ENCODE data around the gene JAGN1.
"Not testable (repeated sequence)": the region's sequence is repeated elsewhere in the genome, so short reads cannot be mapped to it uniquely, and the experiment has no call there.

JAGN1 gene

DNA sequence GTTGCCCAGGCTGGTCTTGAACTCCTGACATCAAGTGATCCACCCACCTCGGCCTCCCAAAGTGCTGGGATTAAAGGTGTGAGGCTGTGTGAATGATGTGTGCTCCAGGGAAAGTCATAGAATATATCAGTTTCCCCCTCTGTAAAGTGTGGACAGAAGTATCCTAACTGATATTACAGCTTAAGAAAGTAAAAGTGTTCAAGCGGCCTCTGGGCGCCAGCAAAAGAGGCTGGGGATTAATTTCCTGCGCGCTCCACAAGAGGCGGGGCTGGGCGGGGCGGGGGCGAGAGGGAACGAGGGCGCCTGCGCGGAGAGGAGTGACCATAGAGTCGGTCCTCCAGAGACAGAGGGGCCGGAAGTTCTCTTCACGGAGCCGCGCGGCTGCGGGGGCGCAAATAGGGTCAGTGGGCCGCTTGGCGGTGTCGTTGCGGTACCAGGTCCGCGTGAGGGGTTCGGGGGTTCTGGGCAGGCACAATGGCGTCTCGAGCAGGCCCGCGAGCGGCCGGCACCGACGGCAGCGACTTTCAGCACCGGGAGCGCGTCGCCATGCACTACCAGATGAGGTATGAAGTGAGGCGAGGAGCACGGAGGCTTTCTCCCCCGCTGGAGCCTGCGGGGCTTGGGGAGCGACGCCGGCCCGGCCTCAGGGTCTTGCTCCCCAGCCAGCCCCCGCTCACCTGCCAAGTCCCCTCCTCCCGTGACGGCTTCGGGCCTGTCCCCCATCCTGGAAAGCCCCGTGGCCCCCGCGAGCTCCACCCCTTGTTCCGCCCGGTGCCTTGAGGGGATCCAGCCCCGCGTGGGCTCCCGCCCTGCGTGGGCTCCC is at the start of gene JAGN1:
TSS of gene JAGN1 (plus strand) at position 362 of the 823 bp plus-strand sequence. CDS start at position 475, 113 bp downstream.
- in situ Hi-C loops (cut with MboI; ENCODE audit: low sequenced_read_pairs): no loop called here

DNA sequence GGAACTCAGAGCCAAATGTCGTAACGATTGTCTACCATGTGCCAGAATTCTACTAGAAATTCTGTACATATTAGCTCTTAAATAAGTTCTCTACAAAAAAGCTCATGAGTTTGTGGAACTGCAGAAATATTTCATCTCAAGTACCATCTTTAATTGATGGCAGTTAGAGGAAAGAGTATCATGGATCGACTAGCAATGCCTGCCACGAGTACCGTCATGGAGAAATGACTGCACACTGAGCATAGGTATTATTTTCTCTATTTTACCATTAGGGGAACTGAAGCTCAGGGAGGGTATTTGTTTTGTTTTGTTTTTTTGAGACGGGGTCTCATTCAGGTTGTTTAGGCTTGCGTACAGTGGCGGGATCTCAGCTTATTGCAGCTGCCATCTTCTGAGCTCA is 49.4 kb upstream of the JAGN1 start:
- in situ Hi-C loops (cut with MboI; ENCODE audit: low sequenced_read_pairs): no loop called here

DNA sequence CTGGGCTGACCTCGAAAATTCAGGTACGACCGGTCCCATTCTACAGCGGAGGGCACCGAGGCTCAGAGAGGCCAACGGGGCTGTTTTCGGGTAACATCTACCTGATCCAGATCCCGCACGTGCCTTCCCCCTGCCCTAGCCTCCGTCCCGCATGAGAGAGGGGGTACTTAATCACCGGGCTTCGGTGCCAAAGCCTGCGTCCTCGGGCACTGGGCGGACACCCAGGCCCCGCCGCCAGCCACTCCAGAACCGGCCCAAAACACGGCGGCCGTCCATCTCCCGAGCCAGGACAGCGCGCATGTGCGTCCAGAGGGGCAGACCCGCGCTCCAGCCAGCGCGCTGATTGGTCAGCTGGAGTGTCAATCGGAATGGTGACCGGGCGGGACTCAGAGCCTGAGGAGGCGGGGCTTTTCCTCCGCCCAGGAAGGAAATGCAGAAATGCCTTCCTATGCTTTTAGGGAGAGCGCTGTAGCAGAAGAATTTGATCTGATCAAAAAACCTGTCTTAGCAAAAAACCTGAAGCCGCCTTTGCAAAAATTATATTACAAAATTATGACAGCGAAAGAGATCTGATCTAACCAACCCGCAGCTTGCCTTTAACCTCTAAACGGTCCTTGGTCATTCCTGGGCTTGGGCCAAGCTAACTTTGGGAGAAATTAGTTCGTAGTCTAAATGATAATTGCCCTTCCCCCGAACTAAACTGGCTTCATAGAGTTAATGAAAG is 46.5 kb upstream of the JAGN1 start, which contains the start of gene RPUSD3:
TSS of gene RPUSD3 (minus strand) at position 294 of the 724 bp plus-strand sequence. CDS start at position 276, 18 bp downstream.
- in situ Hi-C loops (cut with MboI; ENCODE audit: low sequenced_read_pairs): no loop called here

DNA sequence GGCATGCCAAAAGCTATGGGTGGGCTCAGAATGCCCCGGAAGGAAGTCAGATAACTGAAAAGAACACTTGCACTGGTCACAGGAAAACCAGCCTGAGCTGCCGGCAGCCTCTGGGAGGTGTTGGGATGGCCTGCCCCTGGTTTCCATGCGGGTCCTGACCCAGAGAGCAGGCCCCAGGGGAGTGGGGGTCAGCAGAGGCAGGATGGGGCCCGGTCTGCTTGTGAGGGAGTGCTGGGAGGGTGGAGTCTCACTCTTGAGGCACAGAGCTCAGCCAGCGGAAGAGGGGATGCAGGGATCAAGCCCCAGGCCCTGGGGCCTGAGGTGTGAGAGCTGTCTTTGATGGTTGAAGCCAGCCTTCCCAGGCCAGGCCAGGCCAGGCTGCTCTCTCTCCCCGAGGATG is 44.2 kb upstream of the JAGN1 start:
- in situ Hi-C loops (cut with MboI; ENCODE audit: low sequenced_read_pairs): no loop called here

DNA sequence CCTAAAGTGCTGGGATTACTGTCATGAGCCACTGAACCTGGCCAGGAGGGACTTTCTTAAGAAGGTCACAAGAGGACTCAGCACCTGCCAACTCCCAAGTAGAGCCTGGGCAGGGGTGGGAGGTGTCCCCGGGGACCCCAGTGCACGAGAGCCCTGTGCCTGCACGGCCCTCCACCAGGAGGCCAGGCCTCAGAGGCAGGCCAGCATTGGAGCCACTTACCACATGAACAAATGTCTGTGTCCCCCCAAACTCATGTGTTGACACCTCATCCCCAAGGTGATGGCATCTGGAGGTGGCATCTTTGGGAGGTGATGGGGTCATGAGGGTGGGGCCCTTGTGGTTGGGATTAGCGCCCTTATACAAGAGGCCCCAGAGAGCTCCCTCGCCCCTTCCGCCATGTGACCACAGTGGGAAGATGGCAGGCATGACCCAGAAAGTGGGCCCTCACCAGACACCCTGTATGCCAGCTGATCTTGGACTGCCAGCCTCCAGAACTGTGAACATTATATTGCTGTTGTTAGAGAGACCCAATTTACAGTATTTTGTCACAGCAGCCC is 43.4 kb upstream of the JAGN1 start:
- in situ Hi-C loops (cut with MboI; ENCODE audit: low sequenced_read_pairs): no loop called here

DNA sequence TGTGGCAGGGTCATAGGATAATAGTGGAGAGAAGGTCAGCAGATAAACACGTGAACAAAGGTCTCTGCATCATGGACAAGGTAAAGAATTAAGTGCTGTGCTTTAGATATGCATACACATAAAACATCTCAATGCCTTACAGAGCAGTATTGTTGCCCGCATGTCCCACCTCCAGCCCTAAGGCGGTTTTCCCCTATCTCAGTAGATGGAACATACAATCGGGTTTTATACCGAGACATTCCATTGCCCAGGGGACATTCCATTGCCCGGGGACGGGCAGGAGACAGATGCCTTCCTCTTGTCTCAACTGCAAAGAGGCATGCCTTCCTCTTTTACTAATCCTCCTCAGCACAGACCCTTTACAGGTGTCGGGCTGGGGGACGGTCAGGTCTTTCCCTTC is 42.5 kb upstream of the JAGN1 start:
- in situ Hi-C loops (cut with MboI; ENCODE audit: low sequenced_read_pairs): not testable (repeated sequence)

DNA sequence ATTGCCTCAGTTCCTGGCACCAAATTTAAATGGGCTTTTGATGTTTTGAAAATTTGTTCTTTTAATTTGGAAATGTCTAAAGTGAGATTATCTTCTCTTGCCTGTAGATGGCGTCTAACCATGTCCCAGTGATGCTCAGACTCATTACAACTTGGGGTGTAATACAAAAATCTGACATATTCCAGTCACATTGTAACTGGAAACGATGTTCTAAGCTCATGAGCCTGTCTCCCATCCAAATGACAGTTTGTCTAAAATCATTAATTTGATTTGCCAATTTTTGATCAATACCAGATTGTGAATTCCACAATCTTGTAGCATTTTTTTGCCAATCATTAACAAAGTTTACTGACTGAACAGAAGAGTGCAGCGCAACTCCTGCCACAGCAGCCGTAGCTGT is 41.5 kb upstream of the JAGN1 start:
- in situ Hi-C loops (cut with MboI; ENCODE audit: low sequenced_read_pairs): not testable (repeated sequence)

DNA sequence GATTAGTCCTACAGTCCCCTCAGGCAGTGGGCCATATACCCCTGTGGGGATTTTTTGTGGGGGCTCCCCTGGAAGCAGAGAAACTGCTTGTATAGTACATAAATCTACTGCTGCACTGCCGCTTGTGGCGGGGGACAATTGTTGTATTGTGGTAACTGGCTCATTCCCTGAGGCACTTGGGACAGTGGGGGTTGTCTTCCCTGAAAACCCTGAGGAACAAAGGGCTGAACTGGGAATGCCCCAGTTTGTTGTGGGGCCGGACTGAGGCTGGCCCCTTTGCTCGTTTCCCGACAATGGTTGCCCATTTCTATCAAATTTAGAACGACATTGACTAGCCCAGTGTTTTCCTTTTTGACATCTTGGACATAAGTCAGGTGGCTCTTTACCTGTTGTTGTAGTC is 39.0 kb upstream of the JAGN1 start:
- in situ Hi-C loops (cut with MboI; ENCODE audit: low sequenced_read_pairs): not testable (repeated sequence)

DNA sequence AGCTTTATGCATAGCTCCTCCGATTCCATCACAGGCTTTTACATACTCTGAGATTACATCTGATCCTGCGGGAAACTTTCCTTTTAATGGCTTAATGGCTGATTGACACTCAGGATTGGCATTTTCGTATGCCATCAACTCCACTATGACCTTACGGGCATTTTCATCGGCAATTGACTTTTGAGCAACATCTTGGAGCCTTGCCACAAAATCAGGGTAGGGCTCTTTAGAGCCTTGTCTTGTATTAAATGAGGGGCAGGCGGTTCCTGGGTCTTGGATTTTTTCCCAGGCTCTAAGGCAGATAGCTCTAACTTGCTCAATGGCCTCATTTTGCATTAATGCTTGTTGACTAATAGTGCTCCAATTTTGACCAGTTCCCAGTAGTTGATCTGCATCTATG is 38.5 kb upstream of the JAGN1 start:
- in situ Hi-C loops (cut with MboI; ENCODE audit: low sequenced_read_pairs): not testable (repeated sequence)

DNA sequence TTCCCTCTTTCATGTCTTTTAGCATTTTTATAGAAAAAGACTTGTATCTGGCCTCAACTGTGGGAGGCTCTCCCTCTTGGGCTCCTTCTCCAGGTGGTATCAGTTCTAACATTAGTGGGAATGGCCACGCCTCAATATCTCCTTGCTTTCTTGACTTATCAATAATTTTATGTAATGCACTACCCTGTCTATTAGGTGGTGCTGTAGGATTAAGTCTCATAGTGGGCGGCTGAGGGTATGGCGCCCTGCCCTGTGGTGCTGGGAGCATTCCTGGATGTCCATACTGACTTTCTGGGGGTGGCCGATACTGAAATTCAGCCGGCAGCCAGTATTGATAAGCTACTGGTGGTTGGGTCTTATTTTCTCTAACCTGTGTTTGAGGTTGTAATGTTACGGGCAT is 37.9 kb upstream of the JAGN1 start:
- in situ Hi-C loops (cut with MboI; ENCODE audit: low sequenced_read_pairs): no loop called here

DNA sequence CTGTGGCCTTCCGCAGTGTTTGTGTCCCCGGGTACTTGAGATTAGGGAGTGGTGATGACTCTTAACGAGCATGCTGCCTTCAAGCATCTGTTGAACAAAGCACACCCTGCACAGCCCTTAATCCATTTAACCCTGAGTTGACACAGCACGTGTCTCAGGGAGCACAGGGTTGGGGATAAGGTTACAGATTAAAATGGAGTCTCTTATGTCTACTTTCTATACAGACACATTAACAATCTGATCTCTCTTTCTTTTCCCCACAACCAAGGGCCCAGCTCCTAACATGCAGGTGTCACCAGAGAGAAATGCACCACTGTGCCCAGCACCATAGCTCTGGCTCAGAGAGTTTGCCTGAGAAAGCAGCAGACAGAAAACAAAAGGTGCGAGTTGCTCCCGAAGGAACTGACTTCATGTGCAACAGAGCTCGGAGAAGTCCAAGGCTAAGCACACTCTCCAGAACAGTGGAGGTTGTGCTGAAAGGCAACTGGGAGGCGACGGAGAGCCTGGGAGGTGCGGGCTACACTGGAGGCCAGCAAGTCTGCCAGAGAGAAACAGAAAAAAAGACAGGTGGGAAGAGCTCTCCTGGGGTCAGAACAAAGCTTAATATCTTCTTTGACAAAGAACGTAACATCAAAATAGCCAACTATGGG is 36.0 kb upstream of the JAGN1 start:
- in situ Hi-C loops (cut with MboI; ENCODE audit: low sequenced_read_pairs): not testable (repeated sequence)

DNA sequence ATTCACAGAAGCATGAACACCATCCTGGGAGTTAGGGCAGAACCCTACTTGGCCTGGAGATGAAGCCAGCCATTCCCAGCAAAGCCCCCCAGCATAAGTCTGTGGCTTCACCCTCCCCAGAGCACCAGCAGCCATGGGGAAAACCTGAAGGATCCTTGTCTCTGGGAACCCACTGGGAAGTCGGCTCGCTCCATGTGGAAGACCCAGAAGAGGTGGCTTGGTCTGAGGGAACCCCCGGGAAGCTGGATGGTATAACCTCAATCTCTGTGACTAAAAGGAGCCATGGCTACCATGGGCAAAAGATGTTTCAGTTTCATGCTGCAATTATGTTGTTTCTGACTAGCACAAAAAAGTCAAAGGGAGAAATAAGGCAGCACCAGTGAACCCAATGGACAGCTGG is 34.8 kb upstream of the JAGN1 start:
- in situ Hi-C loops (cut with MboI; ENCODE audit: low sequenced_read_pairs): no loop called here

DNA sequence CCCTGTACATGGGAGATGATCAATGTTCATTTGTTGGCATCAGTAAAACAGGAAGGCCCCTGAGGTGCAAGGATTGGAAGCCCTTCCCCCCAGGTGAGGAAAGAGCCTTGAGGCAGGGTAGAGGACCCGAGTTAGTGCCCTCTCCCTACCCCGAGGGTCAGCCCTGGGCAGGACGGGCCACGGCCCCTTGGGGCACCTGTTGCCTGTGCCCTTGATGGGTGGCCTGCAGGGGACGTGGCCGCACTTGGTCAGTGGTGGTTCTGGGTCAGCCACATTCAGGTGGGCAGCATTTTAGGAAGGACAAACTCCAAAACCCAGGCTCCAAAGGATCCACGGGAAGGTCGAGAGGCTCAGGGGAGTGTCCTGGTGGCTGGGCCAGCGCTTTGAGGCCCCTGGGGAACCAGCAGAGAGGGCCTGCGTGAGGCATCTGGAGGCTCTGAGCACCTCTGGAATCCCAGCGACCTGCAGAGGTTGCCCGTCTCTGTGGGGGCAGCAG is 30.8 kb upstream of the JAGN1 start:
- in situ Hi-C loops (cut with MboI; ENCODE audit: low sequenced_read_pairs): no loop called here

DNA sequence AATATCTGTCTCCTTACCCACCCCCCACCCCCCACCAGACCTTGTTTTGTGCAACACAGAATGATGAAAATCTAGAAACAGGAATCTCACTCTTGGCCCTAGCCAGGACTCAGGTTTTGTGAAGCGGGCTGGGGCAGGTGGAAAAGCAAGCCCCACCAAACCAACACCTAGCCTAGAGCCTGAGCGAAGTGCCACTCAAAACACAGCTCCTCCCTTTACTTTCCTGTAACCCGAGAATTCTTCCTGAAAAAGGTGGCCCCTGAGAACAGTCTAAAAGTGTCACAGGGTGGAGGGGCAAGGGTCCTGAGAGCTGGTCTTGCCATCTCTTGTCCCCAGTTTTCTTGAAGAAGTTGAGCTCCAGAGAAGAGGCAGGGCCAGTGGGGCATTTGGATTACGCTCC is 29.2 kb upstream of the JAGN1 start:
- in situ Hi-C loops (cut with MboI; ENCODE audit: low sequenced_read_pairs): no loop called here

DNA sequence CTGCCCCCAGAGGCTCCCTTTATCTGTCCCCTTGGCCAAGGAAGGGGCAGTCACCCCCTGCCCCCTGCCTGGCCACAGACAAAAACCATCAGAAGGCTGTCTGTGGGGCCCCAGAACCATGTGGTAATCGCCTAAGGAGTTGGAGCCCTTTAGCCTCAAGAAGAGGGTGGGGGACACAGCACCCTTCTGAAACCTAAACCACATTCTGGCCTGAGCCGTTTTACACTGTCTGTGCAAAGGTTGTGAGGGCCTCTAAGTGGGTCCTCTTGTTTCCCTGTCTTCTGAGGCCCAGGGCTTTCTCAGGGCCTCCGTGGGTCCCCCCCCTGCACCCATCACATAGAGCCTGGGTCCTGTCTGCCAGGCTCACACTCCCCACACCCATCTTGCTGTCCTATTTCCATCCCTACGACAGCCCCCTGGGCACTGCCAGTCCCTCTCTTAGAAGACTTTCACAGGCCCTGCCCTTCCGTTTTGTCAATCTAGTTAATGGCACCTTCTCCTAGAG is 28.7 kb upstream of the JAGN1 start:
- in situ Hi-C loops (cut with MboI; ENCODE audit: low sequenced_read_pairs): no loop called here

DNA sequence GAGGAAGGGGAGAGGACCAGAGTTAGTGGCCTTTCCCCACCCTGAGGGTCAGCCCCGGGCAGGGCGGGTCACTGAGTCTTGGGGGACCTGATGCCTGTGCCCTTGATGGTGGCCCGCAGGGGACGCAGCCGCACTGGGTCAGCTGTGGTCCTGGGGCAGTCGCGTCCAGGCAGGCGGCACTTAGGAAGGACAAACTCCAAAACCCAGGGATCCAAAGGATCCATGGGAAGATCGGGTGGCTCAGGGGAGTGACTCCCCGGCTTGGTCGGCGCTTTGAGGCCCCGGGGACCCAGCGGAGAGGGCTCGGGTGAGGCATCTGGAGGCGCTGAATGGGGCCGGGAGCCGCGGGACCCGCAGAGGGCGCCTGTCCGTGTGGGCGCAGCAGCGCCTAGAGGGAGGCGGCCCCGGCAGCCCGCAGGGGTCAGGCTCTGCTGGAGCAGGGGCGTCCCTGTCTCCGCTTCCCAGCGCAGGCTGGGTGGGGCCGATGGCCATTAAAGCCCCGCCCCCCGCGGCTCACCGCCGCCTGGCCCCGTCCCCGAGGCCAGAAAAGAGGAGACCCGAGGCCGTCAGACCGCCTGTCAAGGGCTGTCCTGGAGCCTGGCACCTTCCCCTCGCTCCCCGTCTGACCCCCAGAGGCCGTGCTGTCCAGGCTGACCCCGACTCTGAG is 27.9 kb upstream of the JAGN1 start:
- in situ Hi-C loops (cut with MboI; ENCODE audit: low sequenced_read_pairs): no loop called here

DNA sequence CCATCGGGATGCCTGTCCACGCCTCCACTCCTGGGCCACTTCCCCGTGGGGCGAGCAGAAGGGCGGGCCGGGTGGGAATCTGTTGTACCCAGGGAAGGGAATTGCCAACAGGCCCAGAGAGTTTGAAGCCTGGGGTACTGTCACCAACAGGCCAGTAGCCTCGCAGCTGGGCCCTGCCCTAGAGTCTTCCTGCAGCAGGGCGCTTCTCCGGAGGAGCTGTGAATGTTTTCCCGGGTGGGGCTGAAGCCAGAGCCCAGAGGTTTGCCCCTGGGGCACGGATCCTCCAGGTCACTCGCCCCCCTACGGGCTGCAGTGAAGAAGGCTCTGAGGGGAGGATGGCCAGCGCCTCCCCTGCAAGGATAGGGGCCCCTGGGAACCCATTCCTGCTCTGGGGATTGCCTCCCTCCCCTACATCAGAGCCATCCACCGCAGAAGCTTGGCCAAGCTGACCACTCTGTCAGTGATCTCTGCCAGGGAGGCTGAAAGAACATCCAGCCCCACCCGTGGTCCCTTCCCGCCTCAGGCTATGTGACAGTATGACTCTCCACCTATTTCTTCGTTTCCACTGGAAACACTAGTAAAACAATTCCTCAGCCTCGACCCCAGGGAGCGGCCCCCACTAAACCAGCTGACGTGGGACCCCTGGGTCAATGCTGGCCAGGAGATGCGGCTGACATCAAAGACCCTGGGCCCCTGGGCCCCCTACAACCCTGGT is 27.2 kb upstream of the JAGN1 start:
- in situ Hi-C loops (cut with MboI; ENCODE audit: low sequenced_read_pairs): no loop called here

DNA sequence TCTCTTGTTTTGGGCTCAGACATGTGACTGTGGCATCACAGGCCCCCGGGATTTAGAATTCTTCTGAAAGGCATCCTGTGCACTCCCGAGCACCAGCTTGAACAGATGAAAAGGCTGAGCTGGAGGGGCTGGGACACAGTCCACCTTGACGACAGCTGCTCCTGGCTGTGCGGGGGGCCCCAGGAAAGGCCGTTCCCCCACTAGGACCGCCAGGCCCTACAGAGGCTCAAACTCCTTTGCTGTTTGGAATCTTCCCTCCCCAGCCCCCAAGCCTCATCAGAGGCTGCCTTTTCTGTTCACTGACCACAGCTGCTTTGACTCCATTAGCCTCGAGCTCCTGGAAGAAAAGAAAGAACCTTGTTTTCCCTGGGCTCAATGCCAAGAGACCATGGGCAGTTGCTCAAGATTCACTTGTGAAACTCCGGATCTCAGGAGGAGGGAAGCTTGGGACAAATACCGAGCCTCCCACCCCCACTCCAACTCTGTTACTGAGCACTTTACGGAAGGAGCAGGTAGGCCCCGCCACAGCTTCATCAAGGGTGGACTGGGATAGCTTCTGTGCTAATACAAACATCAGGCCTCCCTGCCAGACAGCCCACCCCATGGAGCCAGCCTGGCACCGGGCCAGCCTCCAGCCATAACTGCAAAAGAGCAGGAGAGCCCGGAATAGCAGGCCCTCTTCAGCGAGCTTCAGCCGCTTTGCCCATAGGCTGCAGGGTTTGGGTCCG is 26.0 kb upstream of the JAGN1 start:
- in situ Hi-C loops (cut with MboI; ENCODE audit: low sequenced_read_pairs): no loop called here

DNA sequence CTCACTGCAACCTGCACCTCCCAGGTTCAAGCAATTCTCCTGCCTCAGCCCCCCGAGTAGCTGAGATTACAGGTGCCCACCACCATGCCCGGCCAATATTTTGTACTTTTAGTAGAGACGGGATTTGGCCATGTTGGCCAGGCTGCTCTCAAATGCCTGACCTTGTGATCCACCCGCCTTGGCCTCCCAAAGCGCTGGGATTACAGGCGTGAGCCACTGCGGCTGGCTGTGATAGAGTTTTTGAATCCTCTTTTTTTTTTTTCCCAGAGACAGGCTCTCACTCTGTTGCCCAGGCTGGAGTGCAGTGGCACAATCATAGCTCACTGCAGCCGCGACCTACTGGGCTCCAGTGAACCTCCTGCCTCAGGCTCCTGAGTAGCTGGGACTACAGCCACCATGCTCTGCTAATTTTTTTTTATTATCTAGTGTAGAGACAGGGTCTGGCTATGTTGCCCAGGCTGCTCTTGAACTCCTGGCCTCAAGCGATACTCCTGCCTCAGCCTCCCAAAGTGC is 25.2 kb upstream of the JAGN1 start:
- in situ Hi-C loops (cut with MboI; ENCODE audit: low sequenced_read_pairs): not testable (repeated sequence)
